Thyroid gland (tissue), 4 donors: ENCODE measurements around the gene SCAPER.

ENCODE experiments used
- CTCF ChIP-seq, 6 experiments: fragments of 200-600 bp in 3 of 6; fragments of 450-650 bp in 3 of 6; sonication (generic) in 3 of 6; IDR thresholded peaks; one replicate each; pipeline ENCODE4 v1.5.1; 2016 to 2019; ENCODE audit warnings: antibody characterized with exemption in 6 of 6, mild to moderate bottlenecking in 2 of 6, inconsistent platforms in 1 of 6, moderate library complexity in 1 of 6
- POLR2A ChIP-seq, 2 donors: fragments of 450-650 bp; IDR thresholded peaks; one replicate each; pipeline ENCODE4 v1.6.1; 2017; ENCODE audit warnings: antibody characterized with exemption in 2 of 2, mild to moderate bottlenecking in 2 of 2, moderate library complexity in 1 of 2

- no peak for TF ChIP-seq POLR2A (IDR thresholded peaks at IDR 0.05)
- no peak for TF ChIP-seq CTCF (IDR thresholded peaks at IDR 0.05)
These were observed 592.5 kb downstream of the SCAPER start for GRCh38 chr15:76312540-76313174.
